Measurements from ENCODE around the gene FBXO38.

Gene FBXO38

GRCh38 chr5:148383564-148384379, at the start of gene FBXO38:
Gene FBXO38 (plus strand): TSS chr5:148383958. CDS start chr5:148394777, 10,819 bp downstream.
- DNase-seq = peak; percentile 93

- DNase-seq = no peak
These were observed 48.5 kb upstream of the FBXO38 start, which contains the start of gene SPINK9 for GRCh38 chr5:148335259-148335658. Gene SPINK9 (plus strand): TSS chr5:148335559. CDS start chr5:148335614, 55 bp downstream.

- DNase-seq = no peak
These were observed 46.9 kb upstream of the FBXO38 start for GRCh38 chr5:148336704-148337435.

- DNase-seq = no peak
These were observed 41.2 kb upstream of the FBXO38 start for GRCh38 chr5:148342371-148343045.

GRCh38 chr5:148343046-148343407, 40.7 kb upstream of the FBXO38 start:
- DNase-seq = no peak

- no peak for DNase-seq
These were observed 39.9 kb upstream of the FBXO38 start for GRCh38 chr5:148343603-148344487.

GRCh38 chr5:148347706-148348105, 36.1 kb upstream of the FBXO38 start:
- DNase-seq = no peak

- DNase-seq = no peak
These were observed 31.1 kb upstream of the FBXO38 start for GRCh38 chr5:148352696-148353095.

- no peak for DNase-seq
These were observed 30.1 kb upstream of the FBXO38 start for GRCh38 chr5:148353634-148354033.

GRCh38 chr5:148364343-148364742, 19.4 kb upstream of the FBXO38 start:
- no peak for DNase-seq

GRCh38 chr5:148368299-148368698, 15.5 kb upstream of the FBXO38 start:
- DNase-seq = no peak

GRCh38 chr5:148372166-148372725, 11.5 kb upstream of the FBXO38 start:
- no peak for DNase-seq

- DNase-seq = no peak
These were observed 10.9 kb upstream of the FBXO38 start for GRCh38 chr5:148372893-148373292.

- no peak for DNase-seq
These were observed 8.9 kb upstream of the FBXO38 start for GRCh38 chr5:148374690-148375360.

GRCh38 chr5:148376198-148376597, 7.6 kb upstream of the FBXO38 start:
- no peak for DNase-seq

- no peak for DNase-seq
These were observed 5.1 kb upstream of the FBXO38 start for GRCh38 chr5:148378670-148379069.

GRCh38 chr5:148379340-148379739, 4.4 kb upstream of the FBXO38 start:
- no peak for DNase-seq

- DNase-seq = no peak
These were observed 1.9 kb upstream of the FBXO38 start for GRCh38 chr5:148381906-148382305.

- no peak for DNase-seq
These were observed 797 bp upstream of the FBXO38 start for GRCh38 chr5:148382961-148383360.

- DNase-seq = no peak
These were observed 601 bp downstream of the FBXO38 start for GRCh38 chr5:148384380-148384737.

GRCh38 chr5:148385094-148385493, 1.3 kb downstream of the FBXO38 start:
- DNase-seq = no peak

- DNase-seq = no peak
These were observed 2.3 kb downstream of the FBXO38 start for GRCh38 chr5:148386041-148386440.
